ENCODE data around the gene ATG10. TPM values are rescaled to one million over a fixed set of nuclear protein-coding genes. Genes with fewer than 3 reads are reported as not detected.

Gene ATG10
- total and polyA plus RNA-seq, 2 of the 8 experiments (the other 6 are each of a cell fraction or from before 2014, with no cell fraction given) = 3.7 to 8.8 TPM

- TF ChIP-seq MAFK (IDR thresholded peaks at IDR 0.05; ENCODE audit: low read depth, low read length) (no peak), RAD21 (IDR thresholded peaks at IDR 0.05 in 1 of 2, conservative IDR thresholded peaks at IDR 0.05 in 1 of 2; ENCODE audit: low read depth in 2 of 2, low read length in 2 of 2) (no peak)
Observed at GRCh38 chr5:81969226-81969625, 2.6 kb upstream of the ATG10 start (continued).

Data from H1 (cell line).